K562 (cell line): Measurements from ENCODE around the gene FBRS. TPM values are rescaled to one million over a fixed set of nuclear protein-coding genes. Genes with fewer than 3 reads are reported as not detected.
A peak's percentile ranks its signal among the peaks of the same experiment; 100 is the strongest.

Experiments
- ARHGAP35 ChIP-seq: fragments of 450-650 bp; IDR thresholded peaks from 2 replicates; pipeline ENCODE4 v1.6.1; 2018; ENCODE audit not compliant: partially characterized antibody
- ATF7 ChIP-seq: fragments of 450-650 bp; IDR thresholded peaks from 2 replicates; pipeline ENCODE4 v1.7.1; 2014; ENCODE audit warnings: mild to moderate bottlenecking, moderate library complexity
- BHLHE40 ChIP-seq: IDR thresholded peaks from 2 replicates; pipeline ENCODE4 v1.6.1; 2011; ENCODE audit warnings: low read length, improper control_type of control experiment
- BRF1 ChIP-seq: IDR thresholded peaks from 3 replicates; pipeline ENCODE4 v1.6.1; 2011; ENCODE audit warnings: borderline replicate concordance, mild to moderate bottlenecking; ENCODE audit not compliant: insufficient read length; ENCODE audit errors: extremely low read depth
- CBX3 ChIP-seq, 2 experiments: IDR thresholded peaks; 1 replicate in 1 of 2; 2 replicates in 1 of 2; pipeline ENCODE4 v1.6.1; 2012; ENCODE audit warnings: inconsistent platforms in 2 of 2, low read length in 2 of 2, borderline replicate concordance in 1 of 2, control low read depth in 1 of 2
- CBX5 ChIP-seq: IDR thresholded peaks from 2 replicates; pipeline ENCODE4 v1.6.1; 2014; ENCODE audit warnings: low read depth, borderline replicate concordance
- HDGF ChIP-seq: fragments of 450-650 bp; IDR thresholded peaks from 2 replicates; pipeline ENCODE4 v1.6.1; 2016
- KDM1A ChIP-seq, 2 experiments: fragments of 450-650 bp; IDR thresholded peaks; 2 replicates each; pipeline ENCODE4 v1.6.1; 2016; ENCODE audit warnings: mild to moderate bottlenecking in 2 of 2
- MCM5 ChIP-seq: fragments of 450-650 bp; IDR thresholded peaks from 2 replicates; pipeline ENCODE4 v1.6.1; 2016; ENCODE audit warnings: low read depth
- MEF2A ChIP-seq: IDR thresholded peaks from 2 replicates; pipeline ENCODE4 v1.6.1; 2011; ENCODE audit warnings: low read depth, mild to moderate bottlenecking, low read length, moderate library complexity; ENCODE audit not compliant: control insufficient read depth
- MNT ChIP-seq, 2 experiments: fragments of 450-650 bp; conservative IDR thresholded peaks; 2 replicates each; pipeline ENCODE4 v1.6.1; 2017; ENCODE audit warnings: mild to moderate bottlenecking in 2 of 2, moderate library complexity in 2 of 2
- MYC ChIP-seq, 2 experiments: fragments of 250-450 bp in 1 of 2; sonication (Bioruptor Pico) in 1 of 2; IDR thresholded peaks; 2 replicates each; pipeline versions ENCODE4 v1.5.1 to v1.6.1; 2012 to 2021; ENCODE audit warnings: low read depth in 2 of 2, borderline replicate concordance in 1 of 2, improper control_type of control experiment in 1 of 2, low read length in 1 of 2, mild to moderate bottlenecking in 1 of 2, moderate library complexity in 1 of 2
- NFATC3 ChIP-seq: fragments of 450-650 bp; IDR thresholded peaks from 2 replicates; pipeline ENCODE4 v1.6.1; 2017; ENCODE audit warnings: mild to moderate bottlenecking
- POLR3A ChIP-seq: IDR thresholded peaks from 2 replicates; pipeline ENCODE4 v1.6.1; 2011; ENCODE audit warnings: borderline replicate concordance, mild to moderate bottlenecking, moderate library complexity; ENCODE audit not compliant: insufficient read length, insufficient read depth; ENCODE audit errors: extremely low read depth
- POU5F1 ChIP-seq: fragments of 150-350 bp; IDR thresholded peaks from 2 replicates; pipeline ENCODE4 v1.6.1; 2014; ENCODE audit warnings: borderline replicate concordance, low read length, low read depth, mild to moderate bottlenecking; ENCODE audit not compliant: partially characterized antibody
- RFX5 ChIP-seq: IDR thresholded peaks from 2 replicates; pipeline ENCODE4 v1.6.1; 2011; ENCODE audit warnings: low read depth, mild to moderate bottlenecking, improper control_type of control experiment, low read length
- SAFB ChIP-seq: fragments of 200-400 bp; formaldehyde crosslinking; IDR thresholded peaks from 2 replicates; pipeline ENCODE4 v1.6.1; 2017; ENCODE audit warnings: low read depth, low read length, borderline replicate concordance
- SRF ChIP-seq, 2 experiments: fragments of 250-450, 450-650 bp in 1 of 2; sonication (Bioruptor Pico) in 1 of 2; sonication (generic) in 1 of 2; formaldehyde crosslinking; IDR thresholded peaks; 2 replicates each; pipeline versions ENCODE4 v1.5.0 to v1.5.1; 2020 to 2022; ENCODE audit warnings: mild to moderate bottlenecking in 1 of 2, missing genetic modification reagents in 1 of 2
- TCFL5 ChIP-seq: fragments of 250-450 bp; sonication (Bioruptor Pico); conservative IDR thresholded peaks from 2 replicates; pipeline ENCODE4 v1.6.1; 2021; ENCODE audit warnings: mild to moderate bottlenecking, moderate library complexity, matching md5 sums
- YY1 ChIP-seq, 3 experiments: IDR thresholded peaks; 2 replicates each; pipeline ENCODE4 v1.6.1; 2011; ENCODE audit warnings: low read length in 2 of 3, mild to moderate bottlenecking in 2 of 3, moderate library complexity in 2 of 3, borderline replicate concordance in 1 of 3, control low read depth in 1 of 3, low read depth in 1 of 3; ENCODE audit not compliant: insufficient read depth in 3 of 3, insufficient replicate concordance in 2 of 3, control insufficient read depth in 1 of 3, insufficient read length in 1 of 3; ENCODE audit errors: extremely low read depth in 1 of 3
- ZBTB12 ChIP-seq: fragments of 250-450 bp; sonication (Bioruptor Pico); IDR thresholded peaks from 2 replicates; pipeline ENCODE4 v1.4.0; 2020
- ZNF23 ChIP-seq: fragments of 250-450 bp; sonication (Bioruptor Pico); IDR thresholded peaks from 2 replicates; pipeline ENCODE4 v1.4.0; 2020; ENCODE audit warnings: mild to moderate bottlenecking
- ZNF766 ChIP-seq: fragments of 200-800 bp; sonication (Bioruptor generic); conservative IDR thresholded peaks from 2 replicates; pipeline ENCODE4 v1.6.1; 2016; ENCODE audit warnings: missing genetic modification characterization, missing compliant biosample characterization
- ZSCAN32 ChIP-seq: fragments of 450-650 bp; formaldehyde crosslinking; IDR thresholded peaks from 2 replicates; pipeline ENCODE4 v1.4.0; 2020; ENCODE audit warnings: mild to moderate bottlenecking, moderate library complexity
- polyA plus RNA-seq, 8 experiments: library from polyadenylated mRNA; depleted of rRNA in 4 of 8; stranded (reverse) in 5 of 8; unstranded in 3 of 8; fragments of >200 nt; fragmentation: Nextera tagmentation in 2 of 8; fragmentation: Illumina TruSeq in 1 of 8; extraction: Ambion mirVana in 2 of 8; extraction: Trizol in 1 of 8; gene quantifications; 2 replicates each; pipeline versions ENCODE4 v1.2.1 to v1.2.3, GENCODE V29; 2011 to 2014; ENCODE audit warnings: inconsistent platforms in 1 of 8, missing spikeins in 1 of 8
- total RNA-seq, 7 experiments: library from RNA; depleted of rRNA in 6 of 7; stranded (reverse); fragments of >200 nt in 6 of 7; fragmentation: Illumina TruSeq in 2 of 7; extraction: Trizol in 2 of 7; gene quantifications; 2 replicates each; pipeline versions ENCODE4 v1.2.1 to v1.2.3, GENCODE V29; 2011 to 2021; ENCODE audit warnings: low replicate concordance in 1 of 7

Gene FBRS
- total and polyA plus RNA-seq, 9 of the 15 experiments (the other 6 are each of a cell fraction or from before 2014, with no cell fraction given): 0.32 to 59.5 (median 13.1) TPM

DNA sequence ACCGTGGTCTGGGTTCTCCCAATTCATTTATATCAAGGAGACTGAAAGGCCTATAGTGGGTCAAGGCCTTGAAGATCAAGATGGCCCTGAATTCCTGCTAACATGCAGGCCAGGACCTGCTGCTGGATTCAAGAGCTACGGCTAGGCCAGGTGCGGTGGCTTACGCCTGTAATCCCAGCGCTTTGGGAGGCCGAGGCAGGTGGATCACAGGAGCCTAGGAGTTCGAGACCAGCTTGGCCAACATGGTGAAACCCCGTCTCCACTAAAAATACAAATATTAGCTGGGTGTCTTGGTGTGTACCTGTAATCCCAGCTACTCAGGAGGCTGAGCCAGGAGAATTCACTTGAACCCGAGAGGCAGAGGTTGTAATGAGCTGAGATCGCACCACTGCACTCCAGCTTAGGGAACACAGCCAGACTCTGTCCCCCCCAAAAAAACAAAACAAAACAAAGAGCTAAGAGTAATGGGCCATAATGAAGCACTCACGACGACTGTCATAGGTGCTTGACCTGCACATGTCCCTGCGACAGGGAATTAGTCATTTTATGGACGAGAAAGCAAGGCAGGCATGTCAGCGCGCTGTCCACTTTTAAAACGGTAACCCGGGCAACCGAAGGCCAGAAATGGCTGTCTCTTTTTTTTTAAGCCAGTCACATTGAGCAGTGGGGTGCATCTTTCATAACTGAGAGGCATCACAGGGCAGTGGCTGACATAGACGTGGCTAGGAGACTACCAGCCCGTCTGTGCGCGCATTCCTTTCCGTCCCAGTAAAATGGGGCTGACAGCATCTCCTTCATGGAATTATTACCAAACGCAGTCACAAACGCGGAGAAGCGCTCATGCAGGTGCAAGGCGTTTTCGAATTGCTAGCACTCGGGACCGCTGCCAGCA is 1.0 kb upstream of the FBRS start (continued):
- TF ChIP-seq YY1 (IDR thresholded peaks at IDR 0.05; ENCODE audit: borderline replicate concordance in 1 of 3, control insufficient read depth in 1 of 3, extremely low read depth in 1 of 3, insufficient read depth in 3 of 3, insufficient read length in 1 of 3, insufficient replicate concordance in 2 of 3, low read depth in 1 of 3, low read length in 2 of 3): peak in 1 of 3 experiments; percentile 71
- TF ChIP-seq CBX3 (IDR thresholded peaks at IDR 0.05; ENCODE audit: borderline replicate concordance in 1 of 2, low read length in 2 of 2): no peak
- TF ChIP-seq SRF (CRISPR knock-in tag; IDR thresholded peaks at IDR 0.05): no peak
- TF ChIP-seq SAFB: no peak
- no peak for TF ChIP-seq ZNF766
- TF ChIP-seq MNT (conservative IDR thresholded peaks at IDR 0.05): peak; percentile 11 to 58; a peak in 2 of 4 replicates
- no peak for TF ChIP-seq CBX5
- no peak for TF ChIP-seq ATF7
- no peak for TF ChIP-seq ZBTB12
- TF ChIP-seq HDGF: no peak
- no peak for TF ChIP-seq ZSCAN32
- TF ChIP-seq NFATC3: no peak
- no peak for TF ChIP-seq MCM5
- TF ChIP-seq ZNF23 (CRISPR knock-in tag): no peak
- TF ChIP-seq POU5F1: no peak
- TF ChIP-seq BRF1: no peak
- TF ChIP-seq KDM1A (IDR thresholded peaks at IDR 0.05): no peak
- no peak for TF ChIP-seq TCFL5
- no peak for TF ChIP-seq ARHGAP35
- no peak for TF ChIP-seq BHLHE40
- TF ChIP-seq POLR3A: no peak
- TF ChIP-seq MYC (IDR thresholded peaks at IDR 0.05; ENCODE audit: low read depth, low read length): no peak
- TF ChIP-seq MYC (CRISPR knock-in tag; IDR thresholded peaks at IDR 0.05; ENCODE audit: borderline replicate concordance, low read depth): no peak
- no peak for TF ChIP-seq RFX5
- no peak for TF ChIP-seq MEF2A
